A549 (cell line): ENCODE measurements around the gene PARP9. TPM values are rescaled to one million over a fixed set of nuclear protein-coding genes. Genes with fewer than 3 reads are reported as not detected.
A peak's percentile ranks its signal among the peaks of the same experiment; 100 is the strongest.

Source experiments
- ATAC-seq, 2 experiments: fragments of 200-7000 bp in 1 of 2; fragments of >200 bp in 1 of 2; cut with Nextera tagmentation in 1 of 2; cut with Tn5 transposase in 1 of 2; 3 replicates each; pipeline versions ENCODE4 v1.8.0 to v1.9.1; 2018 to 2020; ENCODE audit warnings: mild to moderate bottlenecking in 1 of 2, moderate library complexity in 1 of 2
- CTCF ChIA-PET: fragments of 300-600 bp; sonication (Branson Sonifier 250); formaldehyde crosslinking; extraction: SDS; loops from one replicate; lab custom pipeline; 2021; ENCODE audit warnings: antibody characterized with exemption, inconsistent platforms; lab: Yijun Ruan, JAX
- POLR2A ChIA-PET: fragments of 350-600 bp; formaldehyde crosslinking; extraction: SDS; loops from one replicate; lab custom pipeline; 2021; ENCODE audit warnings: antibody characterized with exemption, inconsistent platforms; lab: Yijun Ruan, JAX
- DNase-seq, 2 experiments: peaks; one replicate each; pipeline versions ENCODE4 v3.0.0 to v3.0.0-alpha.2; 2011 to 2016; ENCODE audit warnings: low read depth in 1 of 2, low spot score in 1 of 2
- FAIRE-seq: peaks from 2 replicates; lab custom pipeline; 2011; peaks lifted over from hg19 to GRCh38; lab: Jason Lieb, UNC
- H3K27ac ChIP-seq, 2 experiments: fragments of >200 bp; sonication (Bioruptor Twin); formaldehyde crosslinking; 3 replicates each; pipeline ENCODE4 v1.5.1; 2016 to 2017
- H3K4me1 ChIP-seq: fragments of >200 bp; sonication (Bioruptor Twin); formaldehyde crosslinking; 3 replicates; pipeline ENCODE4 v1.6.1; 2016
- H3K4me2 ChIP-seq: fragments of >200 bp; sonication (Bioruptor Twin); formaldehyde crosslinking; 3 replicates; pipeline ENCODE4 v1.6.1; 2016
- H3K4me3 ChIP-seq: fragments of >200 bp; sonication (Bioruptor Twin); formaldehyde crosslinking; 3 replicates; pipeline ENCODE4 v1.5.1; 2016
- H3K9me3 ChIP-seq: fragments of >200 bp; sonication (Bioruptor Twin); formaldehyde crosslinking; 3 replicates; pipeline ENCODE4 v1.6.1; 2016
- BHLHE40 ChIP-seq: IDR thresholded peaks from 2 replicates; pipeline ENCODE4 v1.6.1; 2012; ENCODE audit warnings: low read depth, low read length, inconsistent platforms
- CBX2 ChIP-seq: fragments of 200-600 bp; sonication (generic); IDR thresholded peaks from 2 replicates; pipeline ENCODE4 v1.6.1; 2016; ENCODE audit warnings: low read depth, mild to moderate bottlenecking, borderline replicate concordance
- CHD4 ChIP-seq: fragments of 200-600 bp; sonication (generic); IDR thresholded peaks from 2 replicates; pipeline ENCODE4 v1.6.1; 2016; ENCODE audit warnings: antibody characterized with exemption, mild to moderate bottlenecking, borderline replicate concordance
- E2F6 ChIP-seq: IDR thresholded peaks from 2 replicates; pipeline ENCODE4 v1.6.1; 2012; ENCODE audit warnings: low read depth, borderline replicate concordance
- EHMT2 ChIP-seq: fragments of 200-600 bp; sonication (generic); IDR thresholded peaks from 2 replicates; pipeline ENCODE4 v1.6.1; 2016; ENCODE audit warnings: antibody characterized with exemption, low read depth, mild to moderate bottlenecking, moderate library complexity
- ELK1 ChIP-seq: fragments of 150-350 bp; IDR thresholded peaks from 2 replicates; pipeline ENCODE4 v1.6.1; 2014; ENCODE audit warnings: low read depth, mild to moderate bottlenecking, low read length
- EP300 ChIP-seq, 2 experiments: fragments of >200 bp; sonication (Bioruptor Twin); formaldehyde crosslinking; IDR thresholded peaks; 2 replicates in 1 of 2; 3 replicates in 1 of 2; pipeline ENCODE4 v1.6.1; 2016 to 2017
- FOSB ChIP-seq: fragments of 250-450 bp; sonication (Bioruptor Pico); IDR thresholded peaks from 2 replicates; pipeline ENCODE4 v1.5.0; 2020; ENCODE audit warnings: mild to moderate bottlenecking, moderate library complexity
- GATA3 ChIP-seq: IDR thresholded peaks from 2 replicates; pipeline ENCODE4 v1.6.1; 2012; ENCODE audit warnings: borderline replicate concordance
- HOXB13 ChIP-seq: fragments of 250-450 bp; sonication (Bioruptor Pico); IDR thresholded peaks from 2 replicates; pipeline ENCODE4 v1.5.0; 2020; ENCODE audit warnings: low read depth, mild to moderate bottlenecking, moderate library complexity
- JUN ChIP-seq, 2 experiments: fragments of >200 bp; sonication (Bioruptor Twin); formaldehyde crosslinking; IDR thresholded peaks; 2 replicates in 1 of 2; 3 replicates in 1 of 2; pipeline ENCODE4 v1.6.1; 2016 to 2017
- KDM1A ChIP-seq: fragments of 200-600 bp; sonication (generic); IDR thresholded peaks from 2 replicates; pipeline ENCODE4 v1.6.1; 2016; ENCODE audit warnings: low read depth, mild to moderate bottlenecking
- NR3C1 ChIP-seq: fragments of >200 bp; sonication (Bioruptor Twin); formaldehyde crosslinking; IDR thresholded peaks from 3 replicates; pipeline ENCODE4 v1.6.1; 2017
- PBX3 ChIP-seq: IDR thresholded peaks from 2 replicates; pipeline ENCODE4 v1.6.1; 2012
- PHF8 ChIP-seq: fragments of 200-600 bp; sonication (generic); IDR thresholded peaks from 2 replicates; pipeline ENCODE4 v1.6.1; 2016; ENCODE audit warnings: low read depth, mild to moderate bottlenecking, antibody characterized with exemption, moderate library complexity, borderline replicate concordance
- RAD21 ChIP-seq, 2 experiments: fragments of >200 bp in 1 of 2; sonication (Bioruptor Twin) in 1 of 2; formaldehyde crosslinking in 1 of 2; IDR thresholded peaks in 1 of 2; conservative IDR thresholded peaks in 1 of 2; 2 replicates in 1 of 2; 3 replicates in 1 of 2; pipeline ENCODE4 v1.6.1; 2012 to 2018; ENCODE audit warnings: inconsistent platforms in 1 of 2
- RCOR1 ChIP-seq: fragments of 150-350 bp; IDR thresholded peaks from 2 replicates; pipeline ENCODE4 v1.6.1; 2014; ENCODE audit warnings: antibody characterized with exemption, low read length, low read depth
- REST ChIP-seq: fragments of 200-600 bp; sonication (generic); IDR thresholded peaks from 2 replicates; pipeline ENCODE4 v1.6.1; 2016; ENCODE audit warnings: antibody characterized with exemption, mild to moderate bottlenecking, moderate library complexity
- SMC3 ChIP-seq: fragments of >200 bp; sonication (Bioruptor Twin); formaldehyde crosslinking; IDR thresholded peaks from 3 replicates; pipeline ENCODE4 v1.6.1; 2018; ENCODE audit warnings: inconsistent platforms
- TFCP2L1 ChIP-seq: fragments of 250-450 bp; sonication (Bioruptor Pico); IDR thresholded peaks from 2 replicates; pipeline ENCODE4 v1.5.0; 2021; ENCODE audit warnings: mild to moderate bottlenecking
- USF2 ChIP-seq: fragments of 450-650 bp; IDR thresholded peaks from 2 replicates; pipeline ENCODE4 v1.6.1; 2014; ENCODE audit warnings: antibody characterized with exemption
- ZC3H11A ChIP-seq: fragments of 450-650 bp; IDR thresholded peaks from 2 replicates; pipeline ENCODE4 v1.6.1; 2014; ENCODE audit warnings: antibody characterized with exemption, mild to moderate bottlenecking
- ZSCAN20 ChIP-seq: fragments of 250-450 bp; sonication (Bioruptor Pico); IDR thresholded peaks from 2 replicates; pipeline ENCODE4 v1.8.0; 2022; ENCODE audit warnings: mild to moderate bottlenecking, moderate library complexity
- WGBS: methylation state at CpG from one replicate; pipeline ENCODE4 v1.1.6; 2017; ENCODE audit errors: missing lambda C conversion rate; 5-methylcytosine and 5-hydroxymethylcytosine counted together
- polyA plus RNA-seq, 4 experiments: library from polyadenylated mRNA; depleted of rRNA in 3 of 4; stranded (reverse); fragments of >200 nt; fragmentation: RNase III in 1 of 4; extraction: RNeasy Plus Mini Kit Qiagen cat#74134 plus additional on column Dnase treatment in 1 of 4; gene quantifications; 2 replicates in 3 of 4; 3 replicates in 1 of 4; pipeline ENCODE4 v1.2.3, GENCODE V29; 2011 to 2017

PARP9 gene
- polyA plus RNA-seq, 2 of the 4 experiments (the other 2 are of a cell fraction): 4.5 to 12.6 TPM

- ChIA-PET CTCF (no interaction called here), POLR2A (no interaction called here)
- Histone ChIP-seq H3K4me1 (peaks cover 12% of the 10 kb centered on the region), H3K4me3 (no peak overlapping the region), H3K27ac (no peak overlapping the region), H3K9me3 (peaks cover 5% of the 10 kb centered on the region), H3K4me2 (no peak overlapping the region)
- 60% methylated on average over 7 of the region's 8 CpGs for WGBS
- no peak for DNase-seq
- no peak for FAIRE-seq
- TF ChIP-seq CHD4 (no peak), JUN (IDR thresholded peaks at IDR 0.05) (no peak), BHLHE40 (no peak), ZC3H11A (no peak), EHMT2 (no peak)
- no peak; a peak in 1 of 6 replicates for ATAC-seq
Observed at GRCh38 chr3:122576174-122576940, 12.3 kb upstream of the PARP9 start.

GRCh38 chr3:122572940-122573412 lies 8.9 kb upstream of the PARP9 start:
- peaks cover 12% of the 10 kb centered on the region for H3K4me1 ChIP-seq
- TF ChIP-seq HOXB13 (CRISPR knock-in tag): no peak
- TF ChIP-seq USF2: no peak
- TF ChIP-seq TFCP2L1: no peak
- TF ChIP-seq ELK1: no peak
- TF ChIP-seq PBX3: no peak
- TF ChIP-seq FOSB: no peak
- TF ChIP-seq CHD4: no peak
- TF ChIP-seq SMC3: no peak
- TF ChIP-seq CBX2: no peak
- TF ChIP-seq EP300 (IDR thresholded peaks at IDR 0.05): no peak
- TF ChIP-seq KDM1A: no peak
- no peak for TF ChIP-seq NR3C1
- no peak for TF ChIP-seq RCOR1
- no peak for TF ChIP-seq GATA3
- TF ChIP-seq ZSCAN20 (CRISPR knock-in tag): no peak
- no peak for TF ChIP-seq E2F6
- no peak for TF ChIP-seq PHF8
- no peak for TF ChIP-seq RAD21 (conservative IDR thresholded peaks at IDR 0.05 in 1 of 2, IDR thresholded peaks at IDR 0.05 in 1 of 2)
- TF ChIP-seq REST: no peak
- TF ChIP-seq, all 56 proteins: peak for 0
- FAIRE-seq (no peak), DNase-seq (peak in 1 of 2 experiments; percentile 43), ATAC-seq (peak; percentile 47 to 53; a peak in 5 of 6 replicates)
- peak overlapping the region in 1 of 2 experiments; percentile 20; a peak in 1 of 6 replicates for H3K27ac ChIP-seq
- no peaks in the 10 kb centered on the region for H3K9me3 ChIP-seq
- 54% methylated on average over 3 of the region's 3 CpGs for WGBS
- no peak overlapping the region for H3K4me3 ChIP-seq
- POLR2A ChIA-PET: no interaction called here
- CTCF ChIA-PET: interaction anchor here (1.3 kb wide), 1 partner anchor 13 kb away, joined by 4 read pairs; no protein-coding TSS in a partner anchor
- peak overlapping the region; percentile 31; the same call in 2 of the 3 replicates for H3K4me2 ChIP-seq
